ENCODE data around the gene HIRA.

DNA sequence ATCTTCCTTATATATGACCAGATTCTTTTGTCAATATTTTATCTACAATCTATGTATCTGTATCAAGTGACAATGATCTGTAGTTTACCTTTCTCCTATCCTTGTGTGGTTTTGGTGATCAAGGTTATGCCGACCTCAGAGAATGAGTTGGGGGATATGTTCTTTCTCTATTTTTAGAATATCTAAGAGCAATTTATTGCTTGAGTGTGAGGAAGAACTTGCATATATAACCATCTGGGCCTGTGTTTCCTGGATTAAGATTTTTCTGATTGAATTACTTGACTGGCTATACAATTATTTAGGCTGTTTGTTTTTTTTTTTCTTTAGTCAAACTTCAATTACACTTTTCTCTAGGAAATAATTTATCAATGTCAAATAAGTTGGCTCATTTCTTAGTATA, 30.0 kb upstream of the HIRA start:
- TF ChIP-seq, protein P1, sequence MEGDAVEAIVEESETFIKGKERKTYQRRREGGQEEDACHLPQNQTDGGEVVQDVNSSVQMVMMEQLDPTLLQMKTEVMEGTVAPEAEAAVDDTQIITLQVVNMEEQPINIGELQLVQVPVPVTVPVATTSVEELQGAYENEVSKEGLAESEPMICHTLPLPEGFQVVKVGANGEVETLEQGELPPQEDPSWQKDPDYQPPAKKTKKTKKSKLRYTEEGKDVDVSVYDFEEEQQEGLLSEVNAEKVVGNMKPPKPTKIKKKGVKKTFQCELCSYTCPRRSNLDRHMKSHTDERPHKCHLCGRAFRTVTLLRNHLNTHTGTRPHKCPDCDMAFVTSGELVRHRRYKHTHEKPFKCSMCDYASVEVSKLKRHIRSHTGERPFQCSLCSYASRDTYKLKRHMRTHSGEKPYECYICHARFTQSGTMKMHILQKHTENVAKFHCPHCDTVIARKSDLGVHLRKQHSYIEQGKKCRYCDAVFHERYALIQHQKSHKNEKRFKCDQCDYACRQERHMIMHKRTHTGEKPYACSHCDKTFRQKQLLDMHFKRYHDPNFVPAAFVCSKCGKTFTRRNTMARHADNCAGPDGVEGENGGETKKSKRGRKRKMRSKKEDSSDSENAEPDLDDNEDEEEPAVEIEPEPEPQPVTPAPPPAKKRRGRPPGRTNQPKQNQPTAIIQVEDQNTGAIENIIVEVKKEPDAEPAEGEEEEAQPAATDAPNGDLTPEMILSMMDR (IDR thresholded peaks at IDR 0.05), result no peak
- TF ChIP-seq POLR2A (IDR thresholded peaks at IDR 0.05), result no peak
